ENCODE results near the gene DNAJB9. TPM values are rescaled to one million over a fixed set of nuclear protein-coding genes. Genes with fewer than 3 reads are reported as not detected.
A peak's percentile ranks its signal among the peaks of the same experiment; 100 is the strongest.

The DNAJB9 gene
- total RNA-seq, result 1 to 10 TPM; 8.2 TPM

GRCh38 chr7:108569381-108570145 is at the start of gene DNAJB9, which contains the start of gene THAP5:
Gene DNAJB9 (plus strand): TSS chr7:108569874. CDS start chr7:108571727, 1,853 bp downstream.
Gene THAP5 (minus strand): TSS chr7:108569706. CDS start chr7:108569569, 137 bp downstream.
- DNase-seq, result peak; percentile 99
- intact Hi-C loops (cut with micrococcal nuclease), result loop anchor here (1.0 to 5.0 kb wide), 6 partner anchors 39 to 1401 kb away; partner anchors contain the start of genes HBP1, NRCAM and PNPLA8
- Mint-ChIP-seq H3K4me1 (ENCODE audit: low read depth) (peaks cover 49% of the 10 kb centered on the region), H3K27me3 (ENCODE audit: low read depth) (no peaks in the 10 kb centered on the region), H3K36me3 (ENCODE audit: low read depth) (peaks cover 37% of the 10 kb centered on the region), H3K9me3 (peaks cover 2% of the 10 kb centered on the region), H3K27ac (peak within 1 kb of the TSS; percentile 99), H3K4me3 (peak within 1 kb of the TSS; percentile 98)
- CTCF ChIA-PET, result interaction anchor here (0.7 kb wide), 1 partner anchor 73 kb away, joined by 3 read pairs; no protein-coding TSS in a partner anchor

GRCh38 chr7:108522780-108523179 is 46.9 kb upstream of the DNAJB9 start:
- CTCF ChIA-PET, result no interaction called here
- Mint-ChIP-seq H3K9me3 (no peaks in the 10 kb centered on the region), H3K27me3 (ENCODE audit: low read depth) (no peaks in the 10 kb centered on the region), H3K36me3 (ENCODE audit: low read depth) (peaks cover 14% of the 10 kb centered on the region), H3K4me1 (ENCODE audit: low read depth) (peaks cover 39% of the 10 kb centered on the region), H3K27ac (peak overlapping the region; percentile 3), H3K4me3 (no peak overlapping the region)
- DNase-seq, result no peak
- intact Hi-C loops (cut with micrococcal nuclease), result no loop called here

- Mint-ChIP-seq H3K4me3 (peak overlapping the region; percentile 92), H3K9me3 (no peaks in the 10 kb centered on the region), H3K4me1 (ENCODE audit: low read depth) (peaks cover 40% of the 10 kb centered on the region), H3K27ac (peak overlapping the region; percentile 97), H3K27me3 (ENCODE audit: low read depth) (no peaks in the 10 kb centered on the region), H3K36me3 (ENCODE audit: low read depth) (peaks cover 1% of the 10 kb centered on the region)
- no peak for DNase-seq
- CTCF ChIA-PET, result interaction anchor here (1.1 to 1.8 kb wide), 3 partner anchors 27 to 57 kb away, joined by 3 to 6 read pairs (median 3); no protein-coding TSS in a partner anchor
- intact Hi-C loops (cut with micrococcal nuclease), result loop anchor here (5.0 kb wide), 1 partner anchor 963 kb away; the partner anchor contains the start of genes COG5 and DUS4L
These were observed 44.2 kb upstream of the DNAJB9 start for GRCh38 chr7:108525327-108525984.

GRCh38 chr7:108525985-108526767 is 43.5 kb upstream of the DNAJB9 start, which contains the start of gene PNPLA8:
Gene PNPLA8 (minus strand): TSS chr7:108526135. CDS start chr7:108515491, 10,644 bp downstream.
- intact Hi-C loops (cut with micrococcal nuclease), result loop anchor here (1.0 to 5.0 kb wide), 6 partner anchors 43 to 964 kb away; partner anchors contain the start of genes COG5, DLD, DNAJB9 and DUS4L
- no peaks in the 10 kb centered on the region for H3K27me3 Mint-ChIP-seq (ENCODE audit: low read depth)
- H3K27ac Mint-ChIP-seq, result peak within 1 kb of the TSS; percentile 97
- H3K4me1 Mint-ChIP-seq (ENCODE audit: low read depth), result peaks cover 36% of the 10 kb centered on the region
- no peaks in the 10 kb centered on the region for H3K9me3 Mint-ChIP-seq
- peak within 1 kb of the TSS; percentile 92 for H3K4me3 Mint-ChIP-seq
- CTCF ChIA-PET, result interaction anchor here (1.4 to 1.8 kb wide), 3 partner anchors 28 to 31 kb away, joined by 3 to 6 read pairs (median 5); no protein-coding TSS in a partner anchor
- peak; percentile 100 for DNase-seq
- peaks cover 1% of the 10 kb centered on the region for H3K36me3 Mint-ChIP-seq (ENCODE audit: low read depth)

GRCh38 chr7:108526768-108527017 is 43.0 kb upstream of the DNAJB9 start:
- Mint-ChIP-seq H3K27me3 (ENCODE audit: low read depth) (no peaks in the 10 kb centered on the region), H3K9me3 (no peaks in the 10 kb centered on the region), H3K4me1 (ENCODE audit: low read depth) (peaks cover 31% of the 10 kb centered on the region), H3K4me3 (peak overlapping the region; percentile 92), H3K36me3 (ENCODE audit: low read depth) (peaks cover 1% of the 10 kb centered on the region), H3K27ac (peak overlapping the region; percentile 97)
- CTCF ChIA-PET, result interaction anchor here (1.4 kb wide), 1 partner anchor 29 kb away, joined by 5 read pairs; no protein-coding TSS in a partner anchor
- intact Hi-C loops (cut with micrococcal nuclease), result loop anchor here (1.0 to 5.0 kb wide), 6 partner anchors 43 to 964 kb away; partner anchors contain the start of genes COG5, DLD, DNAJB9 and DUS4L
- DNase-seq, result no peak

- intact Hi-C loops (cut with micrococcal nuclease), result loop anchor here (5.0 kb wide), 1 partner anchor 966 kb away; the partner anchor contains the start of genes COG5 and DUS4L
- Mint-ChIP-seq H3K4me1 (ENCODE audit: low read depth) (peaks cover 20% of the 10 kb centered on the region), H3K4me3 (no peak overlapping the region), H3K27me3 (ENCODE audit: low read depth) (no peaks in the 10 kb centered on the region), H3K9me3 (no peaks in the 10 kb centered on the region), H3K36me3 (ENCODE audit: low read depth) (peaks cover 1% of the 10 kb centered on the region), H3K27ac (no peak overlapping the region)
- CTCF ChIA-PET, result no interaction called here
- DNase-seq, result no peak
These were observed 41.4 kb upstream of the DNAJB9 start for GRCh38 chr7:108528183-108528712.

- intact Hi-C loops (cut with micrococcal nuclease), result loop anchor here (5.0 kb wide), 1 partner anchor 967 kb away; the partner anchor contains the start of genes COG5 and DUS4L
- H3K36me3 Mint-ChIP-seq (ENCODE audit: low read depth), result peaks cover 1% of the 10 kb centered on the region
- DNase-seq, result no peak
- H3K4me1 Mint-ChIP-seq (ENCODE audit: low read depth), result peaks cover 10% of the 10 kb centered on the region
- H3K27me3 Mint-ChIP-seq (ENCODE audit: low read depth), result no peaks in the 10 kb centered on the region
- CTCF ChIA-PET, result no interaction called here
- no peaks in the 10 kb centered on the region for H3K9me3 Mint-ChIP-seq
- H3K4me3 Mint-ChIP-seq, result no peak overlapping the region
- no peak overlapping the region for H3K27ac Mint-ChIP-seq
These were observed 40.3 kb upstream of the DNAJB9 start for GRCh38 chr7:108529341-108529740.

GRCh38 chr7:108533712-108534111 is 36.0 kb upstream of the DNAJB9 start:
- intact Hi-C loops (cut with micrococcal nuclease), result no loop called here
- H3K27ac Mint-ChIP-seq, result no peak overlapping the region
- CTCF ChIA-PET, result interaction anchor here (1.0 kb wide), 1 partner anchor 18 kb away, joined by 3 read pairs; no protein-coding TSS in a partner anchor
- H3K36me3 Mint-ChIP-seq (ENCODE audit: low read depth), result no peaks in the 10 kb centered on the region
- H3K27me3 Mint-ChIP-seq (ENCODE audit: low read depth), result no peaks in the 10 kb centered on the region
- no peaks in the 10 kb centered on the region for H3K9me3 Mint-ChIP-seq
- no peaks in the 10 kb centered on the region for H3K4me1 Mint-ChIP-seq (ENCODE audit: low read depth)
- H3K4me3 Mint-ChIP-seq, result no peak overlapping the region
- no peak for DNase-seq

GRCh38 chr7:108535257-108535656 is 34.4 kb upstream of the DNAJB9 start:
- Mint-ChIP-seq H3K4me3 (no peak overlapping the region), H3K27me3 (ENCODE audit: low read depth) (peaks cover 3% of the 10 kb centered on the region), H3K27ac (no peak overlapping the region), H3K4me1 (ENCODE audit: low read depth) (no peaks in the 10 kb centered on the region), H3K36me3 (ENCODE audit: low read depth) (no peaks in the 10 kb centered on the region), H3K9me3 (no peaks in the 10 kb centered on the region)
- intact Hi-C loops (cut with micrococcal nuclease), result no loop called here
- DNase-seq, result no peak
- CTCF ChIA-PET, result no interaction called here

- H3K36me3 Mint-ChIP-seq (ENCODE audit: low read depth), result no peaks in the 10 kb centered on the region
- peaks cover 3% of the 10 kb centered on the region for H3K27me3 Mint-ChIP-seq (ENCODE audit: low read depth)
- CTCF ChIA-PET, result no interaction called here
- H3K4me1 Mint-ChIP-seq (ENCODE audit: low read depth), result no peaks in the 10 kb centered on the region
- no peaks in the 10 kb centered on the region for H3K9me3 Mint-ChIP-seq
- H3K27ac Mint-ChIP-seq, result no peak overlapping the region
- H3K4me3 Mint-ChIP-seq, result no peak overlapping the region
- intact Hi-C loops (cut with micrococcal nuclease), result no loop called here
- DNase-seq, result no peak
These were observed 33.9 kb upstream of the DNAJB9 start for GRCh38 chr7:108535744-108536143.

GRCh38 chr7:108537229-108537628 is 32.4 kb upstream of the DNAJB9 start:
- no peak for DNase-seq
- H3K27me3 Mint-ChIP-seq (ENCODE audit: low read depth), result peaks cover 3% of the 10 kb centered on the region
- H3K9me3 Mint-ChIP-seq, result no peaks in the 10 kb centered on the region
- H3K4me1 Mint-ChIP-seq (ENCODE audit: low read depth), result no peaks in the 10 kb centered on the region
- H3K27ac Mint-ChIP-seq, result no peak overlapping the region
- no peaks in the 10 kb centered on the region for H3K36me3 Mint-ChIP-seq (ENCODE audit: low read depth)
- intact Hi-C loops (cut with micrococcal nuclease), result no loop called here
- CTCF ChIA-PET, result no interaction called here
- H3K4me3 Mint-ChIP-seq, result no peak overlapping the region
